Adrenal gland (tissue), 12 donors: ENCODE data around the gene SETBP1. TPM values are rescaled to one million over a fixed set of nuclear protein-coding genes. Genes with fewer than 3 reads are reported as not detected.

ENCODE experiments used
- DNase-seq, 7 donors: peaks; one replicate each; pipeline ENCODE4 v3.0.0-alpha.2; 2019 to 2020
- H3K27ac ChIP-seq, 5 donors: fragments of 200-600 bp; sonication (generic) in 4 of 5; 1 replicate in 3 of 5; 2 replicates in 2 of 5; pipeline versions ENCODE4 v1.5.1 to v1.8.0; 2016 to 2020; ENCODE audit warnings: mild to moderate bottlenecking in 1 of 5
- H3K27me3 ChIP-seq: fragments of 200-600 bp; 2 replicates; pipeline ENCODE4 v1.8.0; 2021
- H3K36me3 ChIP-seq, 2 donors: fragments of 200-600 bp; replicated peaks in 1 of 2; 1 replicate in 1 of 2; 2 replicates in 1 of 2; pipeline versions ENCODE4 v1.5.1 to v1.8.0; 2018 to 2022
- H3K4me1 ChIP-seq, 2 donors: fragments of 200-600 bp; replicated peaks in 1 of 2; 1 replicate in 1 of 2; 2 replicates in 1 of 2; pipeline versions ENCODE4 v1.5.1 to v1.8.0; 2018 to 2021
- H3K4me3 ChIP-seq, 4 donors: fragments of 200-600 bp; sonication (generic) in 3 of 4; one replicate each; pipeline ENCODE4 v1.5.1; 2016 to 2018
- H3K9me3 ChIP-seq, 3 donors: fragments of 200-600 bp; sonication (generic) in 1 of 3; replicated peaks in 1 of 3; 1 replicate in 2 of 3; 2 replicates in 1 of 3; pipeline versions ENCODE4 v1.5.1 to v1.8.0; 2016 to 2021
- POLR2A ChIP-seq, 2 donors: fragments of 450-650 bp; IDR thresholded peaks; one replicate each; pipeline ENCODE4 v1.6.1; 2017; ENCODE audit warnings: antibody characterized with exemption in 2 of 2, mild to moderate bottlenecking in 2 of 2, moderate library complexity in 1 of 2
- WGBS, 4 donors: extraction: QIAGEN DNeasy Blood & Tissue Kit in 2 of 4; methylation state at CpG; one replicate each; pipeline versions ENCODE4 v1.1.5 to v1.1.7; 2013 to 2017; 5-methylcytosine and 5-hydroxymethylcytosine counted together
- intact Hi-C, 2 donors: fragments of 100-400 bp; cut with DNase I; formaldehyde crosslinking; loops; one replicate each; pipeline versions ENCODE4 v1.14.1 to v1.15.0; 2022 to 2023
- polyA plus RNA-seq, 3 donors: library from polyadenylated mRNA; stranded (reverse); fragments of 200-250 nt in 2 of 3; fragments of 350-450 nt in 1 of 3; fragmentation: Illumina TruSeq in 1 of 3; extraction: RNeasy Lipid Tissue Mini Kit (QIAGEN cat#74804) in 1 of 3; gene quantifications; one replicate each; pipeline ENCODE4 v1.2.3, GENCODE V29; 2013 to 2014
- total RNA-seq, 9 donors: library from RNA; depleted of rRNA in 4 of 9; stranded (reverse); fragments of >200 nt in 4 of 9; fragments of 120-200 nt in 1 of 9; fragmentation: NEBNext Ultra II Directional in 1 of 9; extraction: Animal tissue kit (Norgen Biotek cat#: 25700) in 1 of 9; gene quantifications; one replicate each; pipeline versions ENCODE4 v1.1.0 to v1.2.4, GENCODE V29; 2013 to 2023
- TF ChIP-seq, protein P1 (sequence below), 6 experiments: fragments of 450-650 bp in 4 of 6; fragments of 200-600 bp in 2 of 6; sonication (generic) in 1 of 6; IDR thresholded peaks; 1 replicate in 5 of 6; 2 replicates in 1 of 6; pipeline versions ENCODE4 v1.5.1 to v1.8.0; 2016 to 2021; ENCODE audit warnings: antibody characterized with exemption in 6 of 6, mild to moderate bottlenecking in 2 of 6, moderate library complexity in 1 of 6
- donor health status: healthy with polysubstance abuse.
- donor health status: Bipolar disorder and iron deficiency.
- donor health status: DM: yes; HTN: yes; CAD: no.
- donor health status: DM: no; HTN: no; CAD: no.
- donor health status: DM: no; HTN: no; CAD: no.
- donor health status: DM: yes; HTN: yes; CAD: no.

Gene SETBP1
- total and polyA plus RNA-seq, 12 donors, result 1.2 to 18.0 (median 9.4) TPM

GRCh38 chr18:45056926-45057325 lies 376.2 kb downstream of the SETBP1 start:
- Histone ChIP-seq H3K9me3 (no peaks in the 10 kb centered on the region), H3K4me1 (no peaks in the 10 kb centered on the region), H3K27me3 (no peaks in the 10 kb centered on the region), H3K36me3 (no peaks in the 10 kb centered on the region), H3K4me3 (no peak overlapping the region), H3K27ac (no peak overlapping the region)
- intact Hi-C loops, result no loop called here
- no peak for TF ChIP-seq POLR2A (IDR thresholded peaks at IDR 0.05)
- TF ChIP-seq, protein P1, sequence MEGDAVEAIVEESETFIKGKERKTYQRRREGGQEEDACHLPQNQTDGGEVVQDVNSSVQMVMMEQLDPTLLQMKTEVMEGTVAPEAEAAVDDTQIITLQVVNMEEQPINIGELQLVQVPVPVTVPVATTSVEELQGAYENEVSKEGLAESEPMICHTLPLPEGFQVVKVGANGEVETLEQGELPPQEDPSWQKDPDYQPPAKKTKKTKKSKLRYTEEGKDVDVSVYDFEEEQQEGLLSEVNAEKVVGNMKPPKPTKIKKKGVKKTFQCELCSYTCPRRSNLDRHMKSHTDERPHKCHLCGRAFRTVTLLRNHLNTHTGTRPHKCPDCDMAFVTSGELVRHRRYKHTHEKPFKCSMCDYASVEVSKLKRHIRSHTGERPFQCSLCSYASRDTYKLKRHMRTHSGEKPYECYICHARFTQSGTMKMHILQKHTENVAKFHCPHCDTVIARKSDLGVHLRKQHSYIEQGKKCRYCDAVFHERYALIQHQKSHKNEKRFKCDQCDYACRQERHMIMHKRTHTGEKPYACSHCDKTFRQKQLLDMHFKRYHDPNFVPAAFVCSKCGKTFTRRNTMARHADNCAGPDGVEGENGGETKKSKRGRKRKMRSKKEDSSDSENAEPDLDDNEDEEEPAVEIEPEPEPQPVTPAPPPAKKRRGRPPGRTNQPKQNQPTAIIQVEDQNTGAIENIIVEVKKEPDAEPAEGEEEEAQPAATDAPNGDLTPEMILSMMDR (IDR thresholded peaks at IDR 0.05), result no peak
- DNase-seq, result no peak

DNA sequence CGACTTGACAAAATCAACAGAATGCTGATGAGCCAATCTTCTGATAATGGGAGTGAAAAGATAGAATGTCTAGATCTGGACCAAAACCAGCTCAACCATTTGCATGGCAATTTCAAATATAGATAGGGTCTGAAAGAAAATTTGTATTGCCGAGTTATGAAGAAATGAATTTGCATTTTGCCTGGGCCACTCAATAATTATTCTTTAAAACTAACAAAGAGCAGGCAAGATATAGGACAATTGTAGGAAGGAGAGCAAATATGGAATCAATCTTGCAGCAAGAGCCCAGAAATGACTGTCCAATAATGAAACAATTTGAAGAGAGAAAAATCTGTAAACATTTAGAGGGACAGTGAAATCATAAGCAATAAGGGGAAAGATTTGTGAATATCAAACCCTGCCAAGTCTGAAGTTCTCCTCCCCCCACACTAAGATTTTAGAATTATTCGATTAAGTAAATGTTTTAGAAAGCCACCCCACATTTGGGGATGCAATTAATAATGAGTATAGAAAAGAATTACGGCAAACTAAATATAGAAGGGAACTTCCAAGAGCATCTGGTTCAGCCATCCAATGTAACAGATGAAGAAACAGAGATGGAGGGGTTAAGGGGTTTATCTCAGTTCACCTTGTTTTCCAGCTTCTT lies 377.4 kb downstream of the SETBP1 start:
- no peak for DNase-seq
- TF ChIP-seq POLR2A (IDR thresholded peaks at IDR 0.05), result no peak
- TF ChIP-seq, protein P1 (IDR thresholded peaks at IDR 0.05), result no peak
- Histone ChIP-seq H3K4me3 (no peak overlapping the region), H3K27ac (no peak overlapping the region), H3K36me3 (no peaks in the 10 kb centered on the region), H3K9me3 (no peaks in the 10 kb centered on the region), H3K27me3 (no peaks in the 10 kb centered on the region), H3K4me1 (no peaks in the 10 kb centered on the region)
- WGBS, 4 donors, result 60 to 79% (median 71%) methylated on average over 4 of the region's 4 CpGs
- intact Hi-C loops, result no loop called here

- Histone ChIP-seq H3K9me3 (no peaks in the 10 kb centered on the region), H3K4me3 (no peak overlapping the region), H3K27ac (no peak overlapping the region), H3K27me3 (no peaks in the 10 kb centered on the region), H3K4me1 (no peaks in the 10 kb centered on the region), H3K36me3 (no peaks in the 10 kb centered on the region)
- DNase-seq, result no peak
- WGBS, 4 donors, result 64 to 77% (median 71%) methylated on average over 2 of the region's 2 CpGs
- TF ChIP-seq, protein P1 (IDR thresholded peaks at IDR 0.05), result no peak
- TF ChIP-seq POLR2A (IDR thresholded peaks at IDR 0.05), result no peak
- intact Hi-C loops, result no loop called here
These were observed 379.0 kb downstream of the SETBP1 start for GRCh38 chr18:45059695-45060094.

GRCh38 chr18:45060102-45060501 lies 379.4 kb downstream of the SETBP1 start:
- Histone ChIP-seq H3K4me3 (no peak overlapping the region), H3K27me3 (no peaks in the 10 kb centered on the region), H3K36me3 (no peaks in the 10 kb centered on the region), H3K27ac (no peak overlapping the region), H3K4me1 (no peaks in the 10 kb centered on the region), H3K9me3 (no peaks in the 10 kb centered on the region)
- intact Hi-C loops, result no loop called here
- TF ChIP-seq, protein P1 (IDR thresholded peaks at IDR 0.05), result no peak
- TF ChIP-seq POLR2A (IDR thresholded peaks at IDR 0.05), result no peak
- DNase-seq, result no peak
